T-cell (primary cell): ENCODE data around the gene SPEM1. TPM values are rescaled to one million over a fixed set of nuclear protein-coding genes. Genes with fewer than 3 reads are reported as not detected.
A peak's percentile ranks its signal among the peaks of the same experiment; 100 is the strongest.

Source experiments
- ATAC-seq, 4 experiments: fragments of 200-7000 bp in 3 of 4; fragments of 150-1000 bp in 1 of 4; cut with Tn5 transposase; replicated peaks in 1 of 4; 1 replicate in 3 of 4; 2 replicates in 1 of 4; pipeline ENCODE4 v1.10.0; 2021; ENCODE audit warnings: moderate library complexity in 3 of 4, mild to moderate bottlenecking in 2 of 4, moderate number of reproducible peaks in 1 of 4
- CTCF ChIA-PET, 2 donors: fragments of 300-600 bp; sonication (Branson Sonifier 250); formaldehyde crosslinking; loops; one replicate each; lab custom pipeline; 2022; ENCODE audit warnings: antibody characterized with exemption in 2 of 2; lab: Charles Lee
- POLR2A ChIA-PET, 2 donors: fragments of 300-600 bp; sonication (Branson Sonifier 250); formaldehyde crosslinking; loops; one replicate each; lab custom pipeline; 2022; ENCODE audit warnings: antibody characterized with exemption in 2 of 2; lab: Charles Lee
- DNase-seq, 35 experiments: peaks; one replicate each; pipeline versions ENCODE4 v3.0.0 to v3.0.0-alpha.2; 2013 to 2023
- H3K27ac ChIP-seq: one replicate; pipeline ENCODE4 v1.5.1; 2013; ENCODE audit warnings: low read length
- H3K27me3 ChIP-seq, 2 experiments: replicated peaks in 1 of 2; 1 replicate in 1 of 2; 2 replicates in 1 of 2; pipeline versions ENCODE4 v1.6.1 to v1.7.0; 2013; ENCODE audit warnings: low read length in 1 of 2, mixed read lengths in 1 of 2; ENCODE audit not compliant: control insufficient read depth in 2 of 2, insufficient read depth in 2 of 2; ENCODE audit errors: extremely low read depth in 1 of 2
- H3K36me3 ChIP-seq, 2 donors: 1 replicate in 1 of 2; 2 replicates in 1 of 2; pipeline versions ENCODE4 v1.6.1 to v1.7.0; 2013; ENCODE audit warnings: low read length in 1 of 2; ENCODE audit not compliant: control insufficient read depth in 2 of 2, insufficient read depth in 1 of 2; ENCODE audit errors: extremely low read depth in 1 of 2
- H3K4me1 ChIP-seq, 2 experiments: 1 replicate in 1 of 2; 2 replicates in 1 of 2; pipeline versions ENCODE4 v1.6.1 to v1.7.0; 2013; ENCODE audit warnings: low read length in 2 of 2, mixed read lengths in 1 of 2; ENCODE audit not compliant: insufficient read depth in 2 of 2, control insufficient read depth in 1 of 2; ENCODE audit errors: extremely low read depth in 1 of 2
- H3K4me3 ChIP-seq, 2 donors: 1 replicate in 1 of 2; 2 replicates in 1 of 2; pipeline versions ENCODE4 v1.5.1 to v1.7.0; 2013; ENCODE audit warnings: mild to moderate bottlenecking in 2 of 2, low read length in 1 of 2, moderate library complexity in 1 of 2; ENCODE audit not compliant: control insufficient read depth in 1 of 2; ENCODE audit errors: extremely low read depth in 1 of 2
- H3K9me3 ChIP-seq: 2 replicates; pipeline ENCODE4 v1.7.0; 2013
- H3K27ac Mint-ChIP-seq, 2 donors: one replicate each; pipeline ENCODE4 v1.8.0; 2020 to 2021; ENCODE audit warnings: mild to moderate bottlenecking in 2 of 2, mixed read lengths in 2 of 2
- H3K27me3 Mint-ChIP-seq, 2 donors: one replicate each; pipeline ENCODE4 v1.8.0; 2021 to 2022; ENCODE audit warnings: mixed read lengths in 2 of 2
- H3K36me3 Mint-ChIP-seq: one replicate; pipeline ENCODE4 v1.8.0; 2021; ENCODE audit warnings: mixed read lengths
- H3K4me1 Mint-ChIP-seq, 3 donors: one replicate each; pipeline ENCODE4 v1.8.0; 2020 to 2022; ENCODE audit warnings: mixed read lengths in 3 of 3, mild to moderate bottlenecking in 1 of 3
- H3K4me3 Mint-ChIP-seq, 3 donors: one replicate each; pipeline ENCODE4 v1.8.0; 2020 to 2022; ENCODE audit warnings: mild to moderate bottlenecking in 3 of 3, mixed read lengths in 3 of 3, moderate library complexity in 3 of 3
- H3K9me3 Mint-ChIP-seq, 3 donors: one replicate each; pipeline ENCODE4 v1.8.0; 2020 to 2022; ENCODE audit warnings: mixed read lengths in 3 of 3
- WGBS: methylation state at CpG from one replicate; pipeline ENCODE4 v1.1.5; 2013; ENCODE audit warnings: missing lambda C conversion rate; ENCODE audit not compliant: insufficient coverage; 5-methylcytosine and 5-hydroxymethylcytosine counted together
- total RNA-seq, 35 experiments: library from RNA in 6 of 35; stranded (reverse) in 6 of 35; fragments of 120-200 nt in 1 of 35; gene quantifications; one replicate each; pipeline versions ENCODE4 v1.2.1 to v1.2.4 and lab custom pipeline; 2013 to 2026

SPEM1 gene
- total RNA-seq, 5 donors from 2014 or later (not counting 1 experiment from before 2014, with no cell fraction given), result not detected

DNA sequence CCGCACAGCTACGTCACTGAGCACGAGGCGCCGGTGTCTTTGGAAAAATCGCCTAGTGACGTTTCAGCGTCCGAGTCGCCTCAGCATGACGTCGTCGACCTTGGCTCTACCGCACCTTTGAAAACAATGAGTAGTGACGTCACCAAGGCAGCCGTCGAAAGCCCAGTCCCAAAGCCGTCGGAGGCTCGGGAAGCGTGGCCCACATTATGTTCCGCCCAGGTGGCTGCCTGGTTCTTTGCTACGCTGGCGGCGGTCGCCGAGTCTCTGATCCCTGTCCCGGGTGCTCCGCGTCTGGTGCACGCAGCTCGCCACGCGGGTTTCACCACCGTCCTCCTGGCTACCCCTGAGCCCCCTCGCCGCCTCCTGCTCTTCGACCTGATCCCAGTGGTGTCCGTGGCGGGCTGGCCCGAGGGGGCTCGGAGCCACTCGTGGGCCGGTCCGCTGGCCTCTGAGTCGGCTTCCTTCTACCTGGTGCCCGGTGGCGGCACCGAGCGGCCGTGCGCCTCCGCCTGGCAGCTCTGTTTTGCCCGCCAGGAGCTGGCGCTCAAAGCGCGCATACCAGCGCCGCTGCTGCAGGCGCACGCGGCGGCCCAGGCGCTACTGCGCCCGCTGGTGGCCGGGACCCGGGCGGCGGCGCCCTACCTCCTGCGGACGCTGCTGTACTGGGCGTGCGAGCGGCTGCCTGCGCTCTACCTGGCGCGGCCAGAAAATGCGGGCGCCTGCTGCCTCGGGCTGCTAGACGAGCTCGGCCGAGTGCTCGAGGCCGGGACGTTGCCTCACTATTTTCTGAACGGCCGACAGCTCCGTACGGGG, 16.6 kb downstream of the SPEM1 start:
- peak overlapping the region; percentile 78 to 86 for H3K4me3 ChIP-seq
- Mint-ChIP-seq H3K36me3 (no peaks in the 10 kb centered on the region), H3K4me1 (peaks cover 41 to 48% (median 45%) of the 10 kb centered on the region in 3 donors), H3K9me3 (no peaks in the 10 kb centered on the region), H3K4me3 (peak overlapping the region; percentile 92 to 96 (median 93)), H3K27me3 (peaks cover 14 to 28% of the 10 kb centered on the region in 2 donors), H3K27ac (peak overlapping the region; percentile 95 to 96)
- no peaks in the 10 kb centered on the region for H3K9me3 ChIP-seq
- DNase-seq (peak; percentile 62 to 91 (median 77)), ATAC-seq (peak; percentile 66 to 70 (median 68))
- POLR2A ChIA-PET, result interaction anchor here (0.5 to 2.9 kb wide), 4 partner anchors 19 to 250 kb away, joined by 4 to 21 read pairs (median 6); partner anchors contain the start of genes POLR2A (in 1 of the 2) and TP53 (in 1 of the 2)
- peaks cover 13 to 58% of the 10 kb centered on the region in 2 experiments for H3K4me1 ChIP-seq
- H3K27ac ChIP-seq, result peak overlapping the region; percentile 83
- H3K36me3 ChIP-seq, result no peaks in the 10 kb centered on the region
- peaks cover 0 to 43% of the 10 kb centered on the region in 2 experiments for H3K27me3 ChIP-seq
- CTCF ChIA-PET, result interaction anchor here (0.5 to 2.9 kb wide), 22 partner anchors 9 to 391 kb away, joined by 3 to 26 read pairs (median 5); partner anchors contain the start of genes GABARAP (in 1 of the 2), SOX15 (in 1 of the 2), TMEM256 (in 1 of the 2) and TP53 (in 1 of the 2)
- WGBS, result 13% methylated on average over 92 of the region's 92 CpGs

GRCh38 chr17:7437369-7437863, 17.3 kb downstream of the SPEM1 start:
- H3K27ac Mint-ChIP-seq, result no peak overlapping the region
- H3K9me3 Mint-ChIP-seq, result no peaks in the 10 kb centered on the region
- H3K9me3 ChIP-seq, result no peaks in the 10 kb centered on the region
- ChIA-PET POLR2A (interaction anchor here in 1 of 2 donors (1.2 to 2.9 kb wide), 2 partner anchors 38 to 48 kb away, joined by 4 to 21 read pairs; partner anchors contain the start of gene POLR2A), CTCF (interaction anchor here (0.9 to 2.9 kb wide), 9 partner anchors 17 to 123 kb away, joined by 3 to 21 read pairs (median 7); partner anchors contain the start of gene TMEM256 (in 1 of the 2))
- H3K27me3 Mint-ChIP-seq, result peaks cover 20 to 34% of the 10 kb centered on the region in 2 donors
- no peak overlapping the region for H3K27ac ChIP-seq
- peaks cover 0 to 49% of the 10 kb centered on the region in 2 experiments for H3K27me3 ChIP-seq
- H3K4me1 Mint-ChIP-seq, result peaks cover 41 to 48% (median 47%) of the 10 kb centered on the region in 3 donors
- peak overlapping the region; percentile 21 to 86 for H3K4me3 ChIP-seq
- H3K4me3 Mint-ChIP-seq, result peak overlapping the region; percentile 92 to 96 (median 93)
- ATAC-seq, result no peak
- H3K36me3 Mint-ChIP-seq, result no peaks in the 10 kb centered on the region
- no peaks in the 10 kb centered on the region for H3K36me3 ChIP-seq
- DNase-seq, result peak in 1 of 35 experiments; percentile 5
- WGBS, result 57% methylated on average over 27 of the region's 31 CpGs
- peaks cover 13 to 58% of the 10 kb centered on the region in 2 experiments for H3K4me1 ChIP-seq

- Histone ChIP-seq H3K9me3 (no peaks in the 10 kb centered on the region), H3K36me3 (no peaks in the 10 kb centered on the region), H3K4me3 (peak overlapping the region in 1 of 2 donors; percentile 46), H3K4me1 (peaks cover 13 to 58% of the 10 kb centered on the region in 2 experiments), H3K27ac (no peak overlapping the region), H3K27me3 (peaks cover 0 to 56% of the 10 kb centered on the region in 2 experiments)
- Mint-ChIP-seq H3K36me3 (no peaks in the 10 kb centered on the region), H3K4me1 (peaks cover 41 to 48% (median 48%) of the 10 kb centered on the region in 3 donors), H3K4me3 (peak overlapping the region; percentile 61 to 96 (median 73)), H3K27ac (no peak overlapping the region), H3K27me3 (peaks cover 23 to 40% of the 10 kb centered on the region in 2 donors), H3K9me3 (no peaks in the 10 kb centered on the region)
- DNase-seq, result peak in 32 of 35 experiments; percentile 17 to 69 (median 45)
- ChIA-PET CTCF (interaction anchor here in 1 of 2 donors (0.5 kb wide), 1 partner anchor 123 kb away, joined by 3 read pairs; no protein-coding TSS in a partner anchor), POLR2A (no interaction called here)
- 29% methylated on average over 43 of the region's 48 CpGs for WGBS
- ATAC-seq, result no peak
Observed at GRCh38 chr17:7437950-7438614, 18.0 kb downstream of the SPEM1 start.

- DNase-seq (no peak), ATAC-seq (no peak)
- H3K27me3 ChIP-seq, result peaks cover 0 to 63% of the 10 kb centered on the region in 2 experiments
- H3K27ac Mint-ChIP-seq, result peak overlapping the region in 1 of 2 donors; percentile 36
- no peaks in the 10 kb centered on the region for H3K36me3 ChIP-seq
- ChIA-PET CTCF (interaction anchor here in 1 of 2 donors (0.5 kb wide), 1 partner anchor 122 kb away, joined by 3 read pairs; no protein-coding TSS in a partner anchor), POLR2A (no interaction called here)
- H3K9me3 Mint-ChIP-seq, result no peaks in the 10 kb centered on the region
- H3K27me3 Mint-ChIP-seq, result peaks cover 29 to 48% of the 10 kb centered on the region in 2 donors
- no peak overlapping the region for H3K27ac ChIP-seq
- H3K9me3 ChIP-seq, result no peaks in the 10 kb centered on the region
- H3K4me3 ChIP-seq, result peak overlapping the region in 1 of 2 donors; percentile 46
- peaks cover 13 to 58% of the 10 kb centered on the region in 2 experiments for H3K4me1 ChIP-seq
- 53% methylated on average over 5 of the region's 11 CpGs for WGBS
- H3K36me3 Mint-ChIP-seq, result no peaks in the 10 kb centered on the region
- peaks cover 41 to 48% (median 48%) of the 10 kb centered on the region in 3 donors for H3K4me1 Mint-ChIP-seq
- peak overlapping the region; percentile 61 to 96 (median 73) for H3K4me3 Mint-ChIP-seq
Observed at GRCh38 chr17:7438656-7439460, 18.7 kb downstream of the SPEM1 start.

DNA sequence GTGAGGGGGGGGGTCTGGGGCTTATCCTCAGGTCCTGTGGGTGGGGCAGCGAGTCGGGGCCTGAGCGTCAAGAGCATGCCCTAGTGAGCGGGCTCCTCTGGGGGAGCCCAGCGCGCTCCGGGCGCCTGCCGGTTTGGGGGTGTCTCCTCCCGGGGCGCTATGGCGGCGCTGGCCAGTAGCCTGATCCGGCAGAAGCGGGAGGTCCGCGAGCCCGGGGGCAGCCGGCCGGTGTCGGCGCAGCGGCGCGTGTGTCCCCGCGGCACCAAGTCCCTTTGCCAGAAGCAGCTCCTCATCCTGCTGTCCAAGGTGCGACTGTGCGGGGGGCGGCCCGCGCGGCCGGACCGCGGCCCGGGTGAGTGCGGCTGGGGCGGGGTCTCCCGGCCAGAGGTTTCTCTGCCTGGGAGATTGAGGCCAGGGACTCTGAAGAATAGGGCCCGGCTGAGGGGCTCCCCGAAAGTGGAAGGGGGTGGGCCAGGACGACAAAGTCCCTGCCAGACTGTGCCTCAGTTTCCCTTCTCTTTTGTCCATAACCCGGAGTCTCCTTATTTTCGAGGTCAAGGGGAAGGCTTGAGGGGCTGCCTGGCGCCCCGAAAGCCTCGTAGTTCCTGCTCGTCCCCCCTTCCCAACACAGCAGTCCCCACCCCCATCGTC, 19.5 kb downstream of the SPEM1 start, which contains the start of gene FGF11:
Gene FGF11 (plus strand): TSS at position 51 of the 651 bp plus-strand sequence. CDS start 109 bp downstream, at position 160.
- peaks cover 32 to 54% of the 10 kb centered on the region in 2 donors for H3K27me3 Mint-ChIP-seq
- H3K4me1 Mint-ChIP-seq, result peaks cover 43 to 50% (median 48%) of the 10 kb centered on the region in 3 donors
- no peaks in the 10 kb centered on the region for H3K9me3 Mint-ChIP-seq
- peaks cover 0 to 70% of the 10 kb centered on the region in 2 experiments for H3K27me3 ChIP-seq
- H3K4me3 ChIP-seq, result peak within 1 kb of the TSS; percentile 31 to 57
- H3K27ac Mint-ChIP-seq, result peak within 1 kb of the TSS in 1 of 2 donors; percentile 55
- no peak for ATAC-seq
- no peak within 1 kb of the TSS for H3K27ac ChIP-seq
- no peaks in the 10 kb centered on the region for H3K36me3 Mint-ChIP-seq
- peak within 1 kb of the TSS; percentile 65 to 96 (median 75) for H3K4me3 Mint-ChIP-seq
- WGBS, result 9% methylated on average over 44 of the region's 50 CpGs
- POLR2A ChIA-PET, result no interaction called here
- no peaks in the 10 kb centered on the region for H3K36me3 ChIP-seq
- CTCF ChIA-PET, result interaction anchor here in 1 of 2 donors (0.7 to 0.9 kb wide), 3 partner anchors 103 to 135 kb away, joined by 3 to 4 read pairs (median 3); partner anchors contain the start of genes ACAP1 and TNFSF12
- H3K4me1 ChIP-seq, result peaks cover 13 to 59% of the 10 kb centered on the region in 2 experiments
- H3K9me3 ChIP-seq, result no peaks in the 10 kb centered on the region
- DNase-seq, result no peak
